ENCODE results near the gene SMAD1. TPM values are rescaled to one million over a fixed set of nuclear protein-coding genes. Genes with fewer than 3 reads are reported as not detected.

SMAD1 gene
- total and polyA plus RNA-seq, 2 of the 4 experiments (the other 2 are of a cell fraction) = 11.6 to 17.6 TPM

DNA sequence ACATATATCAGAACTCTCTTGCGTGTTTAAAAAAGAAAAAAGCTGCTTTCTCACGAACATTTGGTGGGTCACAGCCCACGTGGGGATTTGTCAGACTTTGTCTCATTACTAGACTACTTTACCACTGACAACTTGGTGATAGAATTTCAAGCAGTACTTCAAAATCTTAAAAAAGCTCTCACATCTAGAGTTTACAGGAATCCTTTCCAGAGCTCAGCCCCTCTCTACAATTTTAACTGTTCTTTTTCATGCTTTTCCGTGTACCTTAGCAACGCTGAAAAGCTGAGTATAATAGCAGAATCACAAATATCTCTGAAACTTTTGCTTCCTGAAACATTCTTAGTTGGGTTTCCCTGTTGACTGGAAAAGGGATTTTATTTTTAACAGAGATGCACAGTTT, 50.2 kb downstream of the SMAD1 start:
- CTCF ChIA-PET = interaction anchor here (0.6 kb wide), 3 partner anchors 72 to 1876 kb away, joined by 3 to 5 read pairs (median 4); no protein-coding TSS in a partner anchor
- Histone ChIP-seq H2AK9ac (replicated peaks; ENCODE audit: low read depth, low read length, poor library complexity) (no peak overlapping the region), H2BK120ac (ENCODE audit: low read depth, low read length) (no peak overlapping the region), H4K5ac (ENCODE audit: low read depth, low read length) (no peak overlapping the region), H3K56ac (ENCODE audit: extremely low read depth, insufficient read depth, low read length) (no peak overlapping the region), H3K4ac (ENCODE audit: low read depth, low read length) (no peak overlapping the region), H3K9me3 (ENCODE audit: control insufficient read depth, insufficient read depth, low read length) (no peaks in the 10 kb centered on the region), H4K8ac (ENCODE audit: low read depth in 2 of 2, low read length in 2 of 2) (no peak overlapping the region), H3K27me3 (ENCODE audit: control insufficient read depth, insufficient read depth, low read length) (no peaks in the 10 kb centered on the region), H4K91ac (ENCODE audit: insufficient read depth, low read depth, low read length) (no peak overlapping the region), H2BK15ac (ENCODE audit: low read depth, low read length) (no peak overlapping the region), H3K36me3 (ENCODE audit: control insufficient read depth, insufficient read depth, low read length) (no peaks in the 10 kb centered on the region), H3K9me1 (ENCODE audit: insufficient read depth, low read length) (no peaks in the 10 kb centered on the region; the same call in 1 of the 2 replicates), H2AFZ (replicated peaks; ENCODE audit: low read length, poor library complexity) (no peak overlapping the region), H3K4me1 (ENCODE audit: control insufficient read depth, insufficient read depth, low read length) (0 out of 2 replicates have a peak, but pooled peaks cover 2% of the 10 kb centered on the region), H3K18ac (ENCODE audit: low read depth, low read length) (no peak overlapping the region), H3K79me1 (ENCODE audit: low read depth in 1 of 2, low read length in 2 of 2) (peaks cover 10 to 11% of the 10 kb centered on the region in 2 experiments; a peak in 3 of 4 replicates), H3K4me3 (ENCODE audit: insufficient read depth, low read depth, low read length) (no peak overlapping the region), H2BK5ac (ENCODE audit: low read depth, low read length, poor library complexity, severe bottlenecking) (no peak overlapping the region), H3K14ac (replicated peaks; ENCODE audit: low read depth, low read length) (no peak overlapping the region), H3K23ac (ENCODE audit: low read depth, low read length) (no peak overlapping the region), H3K27ac (ENCODE audit: insufficient read depth, low read length) (no peak overlapping the region), H3K9ac (ENCODE audit: low read depth, low read length) (no peak overlapping the region), H3K4me2 (ENCODE audit: low read depth, low read length) (no peak overlapping the region), H2AK5ac (ENCODE audit: low read depth, low read length) (no peak overlapping the region), H4K20me1 (ENCODE audit: insufficient read depth, low read length) (no peaks in the 10 kb centered on the region), H2BK20ac (ENCODE audit: low read depth, low read length) (no peak overlapping the region)
- in situ Hi-C loops (cut with MboI; ENCODE audit: low sequenced_read_pairs) = no loop called here
- intact Hi-C loops (cut with micrococcal nuclease) = no loop called here
- POLR2A ChIA-PET (ENCODE audit: unreplicated experiment) = interaction anchor here (0.6 kb wide), 1 partner anchor 48 kb away, joined by 3 read pairs; no protein-coding TSS in a partner anchor
- WGBS, 2 experiments (ENCODE audit: extremely low coverage in 2 of 2, insufficient read length in 1 of 2) = no CpG with 5 or more reads among the region's 5 CpGs
- no peak for ATAC-seq (ENCODE audit: low read depth)
- DNase-seq = no peak
- dilution Hi-C loops (cut with HindIII; ENCODE audit: low sequenced_read_pairs, unreplicated experiment) = no loop called here
- no TSS peak for BruUV-seq (replicated peaks)
- no peak for TF ChIP-seq NFE2L2 (IDR thresholded peaks at IDR 0.05; ENCODE audit: low read depth, low read length)
- no peak for TF ChIP-seq FOS (IDR thresholded peaks at IDR 0.05; ENCODE audit: low read depth, low read length)
- TF ChIP-seq BHLHE40 (IDR thresholded peaks at IDR 0.05; ENCODE audit: low read depth, low read length) = no peak
- no peak for TF ChIP-seq MAFK (IDR thresholded peaks at IDR 0.05; ENCODE audit: low read depth, low read length)
- TF ChIP-seq, protein P1, sequence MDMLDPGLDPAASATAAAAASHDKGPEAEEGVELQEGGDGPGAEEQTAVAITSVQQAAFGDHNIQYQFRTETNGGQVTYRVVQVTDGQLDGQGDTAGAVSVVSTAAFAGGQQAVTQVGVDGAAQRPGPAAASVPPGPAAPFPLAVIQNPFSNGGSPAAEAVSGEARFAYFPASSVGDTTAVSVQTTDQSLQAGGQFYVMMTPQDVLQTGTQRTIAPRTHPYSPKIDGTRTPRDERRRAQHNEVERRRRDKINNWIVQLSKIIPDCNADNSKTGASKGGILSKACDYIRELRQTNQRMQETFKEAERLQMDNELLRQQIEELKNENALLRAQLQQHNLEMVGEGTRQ (IDR thresholded peaks at IDR 0.05; ENCODE audit: low read depth, low read length) = no peak
- no peak for TF ChIP-seq CHD1 (IDR thresholded peaks at IDR 0.05; ENCODE audit: low read depth, low read length)
- TF ChIP-seq, protein P2, sequence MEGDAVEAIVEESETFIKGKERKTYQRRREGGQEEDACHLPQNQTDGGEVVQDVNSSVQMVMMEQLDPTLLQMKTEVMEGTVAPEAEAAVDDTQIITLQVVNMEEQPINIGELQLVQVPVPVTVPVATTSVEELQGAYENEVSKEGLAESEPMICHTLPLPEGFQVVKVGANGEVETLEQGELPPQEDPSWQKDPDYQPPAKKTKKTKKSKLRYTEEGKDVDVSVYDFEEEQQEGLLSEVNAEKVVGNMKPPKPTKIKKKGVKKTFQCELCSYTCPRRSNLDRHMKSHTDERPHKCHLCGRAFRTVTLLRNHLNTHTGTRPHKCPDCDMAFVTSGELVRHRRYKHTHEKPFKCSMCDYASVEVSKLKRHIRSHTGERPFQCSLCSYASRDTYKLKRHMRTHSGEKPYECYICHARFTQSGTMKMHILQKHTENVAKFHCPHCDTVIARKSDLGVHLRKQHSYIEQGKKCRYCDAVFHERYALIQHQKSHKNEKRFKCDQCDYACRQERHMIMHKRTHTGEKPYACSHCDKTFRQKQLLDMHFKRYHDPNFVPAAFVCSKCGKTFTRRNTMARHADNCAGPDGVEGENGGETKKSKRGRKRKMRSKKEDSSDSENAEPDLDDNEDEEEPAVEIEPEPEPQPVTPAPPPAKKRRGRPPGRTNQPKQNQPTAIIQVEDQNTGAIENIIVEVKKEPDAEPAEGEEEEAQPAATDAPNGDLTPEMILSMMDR (conservative IDR thresholded peaks at IDR 0.05; ENCODE audit: low read depth, low read length) = no peak
- TF ChIP-seq, protein P3, sequence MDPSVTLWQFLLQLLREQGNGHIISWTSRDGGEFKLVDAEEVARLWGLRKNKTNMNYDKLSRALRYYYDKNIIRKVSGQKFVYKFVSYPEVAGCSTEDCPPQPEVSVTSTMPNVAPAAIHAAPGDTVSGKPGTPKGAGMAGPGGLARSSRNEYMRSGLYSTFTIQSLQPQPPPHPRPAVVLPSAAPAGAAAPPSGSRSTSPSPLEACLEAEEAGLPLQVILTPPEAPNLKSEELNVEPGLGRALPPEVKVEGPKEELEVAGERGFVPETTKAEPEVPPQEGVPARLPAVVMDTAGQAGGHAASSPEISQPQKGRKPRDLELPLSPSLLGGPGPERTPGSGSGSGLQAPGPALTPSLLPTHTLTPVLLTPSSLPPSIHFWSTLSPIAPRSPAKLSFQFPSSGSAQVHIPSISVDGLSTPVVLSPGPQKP (IDR thresholded peaks at IDR 0.05; ENCODE audit: borderline replicate concordance, low read depth, low read length) = no peak
- TF ChIP-seq RAD21 (IDR thresholded peaks at IDR 0.05; ENCODE audit: low read length) = no peak
